ENCODE measurements around the gene DNAH8. TPM values are rescaled to one million over a fixed set of nuclear protein-coding genes. Genes with fewer than 3 reads are reported as not detected.

DNAH8 gene
- total RNA-seq, 1 experiment from 2014 or later: not detected

- H3K36me3 ChIP-seq (ENCODE audit: control insufficient read depth in 1 of 2, insufficient read depth in 2 of 2, low read length in 2 of 2): no peaks in the 10 kb centered on the region
- no TSS peak for BruUV-seq (replicated peaks)
Observed at GRCh38 chr6:39035681-39036080, 320.6 kb downstream of the DNAH8 start.

More at GRCh38 chr6:39035681-39036080, 320.6 kb downstream of the DNAH8 start:
- H3K27ac ChIP-seq (ENCODE audit: low read depth, low read length): no peak overlapping the region
- H3K9me2 ChIP-seq (ENCODE audit: insufficient read depth): no peaks in the 10 kb centered on the region
- no peak overlapping the region for H3K4me2 ChIP-seq (ENCODE audit: low read length)
- intact Hi-C loops (cut with micrococcal nuclease): no loop called here
- no peaks in the 10 kb centered on the region for H3K4me1 ChIP-seq (ENCODE audit: control insufficient read depth in 1 of 2, insufficient read depth in 2 of 2, low read length in 2 of 2)
- no peak overlapping the region for H3K9ac ChIP-seq (ENCODE audit: low read length)
- ChIA-PET CTCF (no interaction called here), POLR2A (no interaction called here), RAD21 (ENCODE audit: low non-redundant PET in 1 of 2, low total read pairs in 2 of 2, uncharacterized antibody in 2 of 2, unreplicated experiment in 2 of 2) (no interaction called here)
- DNase-seq (ENCODE audit: low read depth, low spot score) (no peak), ATAC-seq (no peak)
- no peak overlapping the region for H3K4me3 ChIP-seq (replicated peaks in 1 of 2; ENCODE audit: low read depth in 1 of 2, low read length in 2 of 2)
- H3K27me3 ChIP-seq (ENCODE audit: insufficient read depth, low read length): peaks cover 96% of the 10 kb centered on the region
- H3K79me2 ChIP-seq (ENCODE audit: insufficient read depth, low read length): no peaks in the 10 kb centered on the region
- TF ChIP-seq ZBTB33 (IDR thresholded peaks at IDR 0.05; ENCODE audit: extremely low read depth, insufficient replicate concordance, low read length) (no peak), ATF3 (IDR thresholded peaks at IDR 0.05) (no peak), YY1 (IDR thresholded peaks at IDR 0.05; ENCODE audit: extremely low read depth, insufficient replicate concordance, low read depth, low read length) (no peak), ZNF274 (IDR thresholded peaks at IDR 0.05; ENCODE audit: low read depth, low read length) (no peak), ELF1 (IDR thresholded peaks at IDR 0.05; ENCODE audit: borderline replicate concordance, low read depth) (no peak), SP1 (IDR thresholded peaks at IDR 0.05; ENCODE audit: low read depth) (no peak), EZH2 (IDR thresholded peaks at IDR 0.05) (no peak), EZH2phosphoT487 (IDR thresholded peaks at IDR 0.05; ENCODE audit: borderline replicate concordance) (0 out of 2 replicates have a peak, but pooled peaks have one; percentile 59)
- H2AFZ ChIP-seq (ENCODE audit: low read depth, low read length, poor library complexity, severe bottlenecking): no peak overlapping the region
- H4K20me1 ChIP-seq (ENCODE audit: insufficient read depth): no peaks in the 10 kb centered on the region
- H3K9me3 ChIP-seq (ENCODE audit: control insufficient read depth in 1 of 2, insufficient read depth in 1 of 2, low read depth in 1 of 2, low read length in 2 of 2): no peaks in the 10 kb centered on the region
